PC-3 (cell line): Measurements from ENCODE around the gene CD81. TPM values are rescaled to one million over a fixed set of nuclear protein-coding genes. Genes with fewer than 3 reads are reported as not detected.

Experiments
- ATAC-seq: fragments of 200-7000 bp; cut with Tn5 transposase; 2 replicates; pipeline ENCODE4 v1.9.1; 2020; ENCODE audit warnings: mild to moderate bottlenecking, moderate library complexity
- BruUV-seq: library from RNA; stranded (reverse); fragments of 400-500 nt; replicated peaks from 2 replicates; lab custom pipeline; 2021; lab: Mats Ljungman, UMichigan
- CTCF ChIA-PET: fragments of 300-600 bp; sonication (Branson Sonifier 250); formaldehyde crosslinking; loops from one replicate; lab custom pipeline; 2022; ENCODE audit warnings: antibody characterized with exemption; lab: Charles Lee
- POLR2A ChIA-PET: fragments of 300-600 bp; sonication (Branson Sonifier 250); formaldehyde crosslinking; loops from one replicate; lab custom pipeline; 2022; ENCODE audit warnings: antibody characterized with exemption; ENCODE audit not compliant: unreplicated experiment; lab: Charles Lee
- DNase-seq: peaks from one replicate; pipeline ENCODE4 v3.0.0-alpha.2; 2015
- H2AFZ ChIP-seq: fragments of 300-600 bp; sonication (generic); 2 replicates; pipeline ENCODE4 v1.6.0; 2016; ENCODE audit warnings: antibody characterized with exemption, low read length
- H3F3A ChIP-seq: fragments of 300-600 bp; sonication (generic); one replicate; pipeline ENCODE4 v1.6.0; 2017; ENCODE audit warnings: antibody characterized with exemption, low read length, control low read depth, mild to moderate bottlenecking; ENCODE audit not compliant: unreplicated experiment
- H3K27ac ChIP-seq: fragments of 300-600 bp; sonication (generic); 2 replicates; pipeline ENCODE4 v1.5.1; 2016; ENCODE audit warnings: mild to moderate bottlenecking, low read length
- H3K27me3 ChIP-seq: fragments of 300-600 bp; sonication (generic); 2 replicates; pipeline ENCODE4 v1.6.1; 2016; ENCODE audit warnings: low read length, mixed read lengths
- H3K36me3 ChIP-seq: fragments of 300-600 bp; sonication (generic); 2 replicates; pipeline ENCODE4 v1.6.1; 2016; ENCODE audit warnings: low read depth, mixed run types, low read length, mixed read lengths
- H3K4me1 ChIP-seq: fragments of 300-600 bp; sonication (generic); 2 replicates; pipeline ENCODE4 v1.5.1; 2016; ENCODE audit warnings: low read length; ENCODE audit not compliant: insufficient read depth
- H3K4me2 ChIP-seq: fragments of 300-600 bp; sonication (generic); 2 replicates; pipeline ENCODE4 v1.6.0; 2016; ENCODE audit warnings: low read length
- H3K4me3 ChIP-seq: fragments of 300-600 bp; sonication (generic); 2 replicates; pipeline ENCODE4 v1.5.1; 2016; ENCODE audit warnings: mild to moderate bottlenecking, low read length, mixed read lengths
- H3K79me2 ChIP-seq: fragments of 300-600 bp; sonication (generic); 2 replicates; pipeline ENCODE4 v1.6.1; 2017; ENCODE audit warnings: low read length, mixed read lengths
- H3K9ac ChIP-seq: fragments of 300-600 bp; sonication (generic); 2 replicates; pipeline ENCODE4 v1.6.0; 2016; ENCODE audit warnings: mild to moderate bottlenecking, low read length
- H3K9me2 ChIP-seq: fragments of 300-600 bp; sonication (generic); replicated peaks from 2 replicates; pipeline ENCODE4 v1.6.1; 2016; ENCODE audit warnings: mixed run types, low read length, mixed read lengths
- H3K9me3 ChIP-seq: fragments of 300-600 bp; sonication (generic); 2 replicates; pipeline ENCODE4 v1.6.1; 2016; ENCODE audit warnings: low read length, mixed read lengths
- H4K20me1 ChIP-seq: fragments of 300-600 bp; sonication (generic); 2 replicates; pipeline ENCODE4 v1.6.1; 2016; ENCODE audit warnings: low read length, mixed read lengths
- CTCF ChIP-seq: fragments of 300-600 bp; sonication (generic); conservative IDR thresholded peaks from 2 replicates; pipeline ENCODE4 v1.5.1; 2017; ENCODE audit warnings: antibody characterized with exemption, low read depth, mild to moderate bottlenecking, low read length
- EZH2 ChIP-seq: fragments of 300-600 bp; sonication (generic); IDR thresholded peaks from one replicate; pipeline ENCODE4 v1.6.1; 2017; ENCODE audit warnings: antibody characterized with exemption, mild to moderate bottlenecking, low read length; ENCODE audit not compliant: unreplicated experiment
- EZH2phosphoT487 ChIP-seq: fragments of 300-600 bp; sonication (generic); IDR thresholded peaks from 2 replicates; pipeline ENCODE4 v1.6.1; 2018; ENCODE audit warnings: mild to moderate bottlenecking, antibody characterized with exemption, low read length, borderline replicate concordance
- intact Hi-C: fragments of 100-400 bp; cut with micrococcal nuclease; formaldehyde crosslinking; loops from 2 replicates; pipeline ENCODE4 v1.9.0; 2023
- total RNA-seq: library from RNA; depleted of rRNA; stranded (reverse); fragments of >200 nt; gene quantifications from 2 replicates; pipeline ENCODE4 v1.2.3, GENCODE V29; 2014

Gene CD81
- total RNA-seq, 1 experiment from 2014 or later, result 134 TPM

- no peak overlapping the region for H3K9ac ChIP-seq
- ChIA-PET CTCF (interaction anchor here (1.0 kb wide), 1 partner anchor 115 kb away, joined by 3 read pairs; no protein-coding TSS in a partner anchor), POLR2A (interaction anchor here (0.8 kb wide), 1 partner anchor 18 kb away, joined by 4 read pairs; the partner anchor contains the start of gene TSSC4)
- no peaks in the 10 kb centered on the region for H3K9me2 ChIP-seq
- H3F3A ChIP-seq, result no peaks in the 10 kb centered on the region
- no peak for TF ChIP-seq EZH2
- no peak for TF ChIP-seq EZH2phosphoT487
- no peak for TF ChIP-seq CTCF
- H3K27ac ChIP-seq, result no peak overlapping the region
- H2AFZ ChIP-seq, result no peak overlapping the region
- H3K36me3 ChIP-seq, result no peaks in the 10 kb centered on the region
- DNase-seq (no peak), ATAC-seq (no peak)
- no TSS peak for BruUV-seq
- H3K9me3 ChIP-seq, result no peaks in the 10 kb centered on the region
- 0 out of 2 replicates have a peak, but pooled peaks cover 3% of the 10 kb centered on the region for H3K4me1 ChIP-seq
- H3K4me3 ChIP-seq, result no peak overlapping the region
- no peaks in the 10 kb centered on the region for H3K79me2 ChIP-seq
- H3K4me2 ChIP-seq, result no peak overlapping the region
- intact Hi-C loops, result no loop called here
- no peaks in the 10 kb centered on the region for H3K27me3 ChIP-seq
- H4K20me1 ChIP-seq, result no peaks in the 10 kb centered on the region
These were observed 41.0 kb downstream of the CD81 start for GRCh38 chr11:2417856-2418692.

- Histone ChIP-seq H3K9me2 (no peaks in the 10 kb centered on the region), H3K79me2 (no peaks in the 10 kb centered on the region), H3K9ac (no peak overlapping the region), H2AFZ (no peak overlapping the region), H3K4me2 (no peak overlapping the region), H3F3A (no peaks in the 10 kb centered on the region), H3K4me3 (no peak overlapping the region), H4K20me1 (no peaks in the 10 kb centered on the region), H3K4me1 (0 out of 2 replicates have a peak, but pooled peaks cover 3% of the 10 kb centered on the region), H3K9me3 (no peaks in the 10 kb centered on the region), H3K27ac (no peak overlapping the region), H3K27me3 (no peaks in the 10 kb centered on the region), H3K36me3 (no peaks in the 10 kb centered on the region)
- no TSS peak for BruUV-seq
- TF ChIP-seq EZH2phosphoT487, result no peak
- no peak for TF ChIP-seq EZH2
- TF ChIP-seq CTCF, result no peak
- CTCF ChIA-PET, result interaction anchor here (0.6 to 1.6 kb wide), 4 partner anchors 18 to 114 kb away, joined by 3 to 21 read pairs (median 6); partner anchors contain the start of gene TSSC4
- ATAC-seq (no peak), DNase-seq (no peak)
- intact Hi-C loops, result no loop called here
- POLR2A ChIA-PET, result no interaction called here
These were observed 41.7 kb downstream of the CD81 start for GRCh38 chr11:2418693-2419360.
